CD4-positive, alpha-beta memory T cell (primary cell): ENCODE data around the gene MCM8. TPM values are rescaled to one million over a fixed set of nuclear protein-coding genes. Genes with fewer than 3 reads are reported as not detected.

Source experiments
- CTCF ChIA-PET: fragments of 350-600 bp; sonication (Branson Sonifier 250); formaldehyde crosslinking; loops from one replicate; lab custom pipeline; 2021; ENCODE audit warnings: inconsistent platforms; ENCODE audit not compliant: partially characterized antibody; lab: Charles Lee
- POLR2A ChIA-PET: fragments of 350-600 bp; sonication (Branson Sonifier 250); formaldehyde crosslinking; loops from one replicate; lab custom pipeline; 2021; ENCODE audit not compliant: partially characterized antibody; lab: Charles Lee
- DNase-seq, 5 donors: peaks; one replicate each; pipeline versions ENCODE4 v3.0.0 to v3.0.0-alpha.2; 2020 to 2022; ENCODE audit warnings: mixed read lengths in 1 of 5
- H3K27ac ChIP-seq: one replicate; pipeline ENCODE4 v1.7.0; 2013; ENCODE audit warnings: low read depth, low read length
- H3K27me3 ChIP-seq: 2 replicates; pipeline ENCODE4 v1.7.0; 2013; ENCODE audit warnings: mild to moderate bottlenecking, low read length, moderate library complexity; ENCODE audit not compliant: insufficient read depth
- H3K36me3 ChIP-seq: 2 replicates; pipeline ENCODE4 v1.7.0; 2013; ENCODE audit warnings: mild to moderate bottlenecking, low read length, moderate library complexity; ENCODE audit not compliant: insufficient read depth
- H3K4me1 ChIP-seq: 2 replicates; pipeline ENCODE4 v1.7.0; 2013; ENCODE audit warnings: mild to moderate bottlenecking, low read length, moderate library complexity; ENCODE audit not compliant: insufficient read depth
- H3K4me3 ChIP-seq, 2 donors: one replicate each; pipeline ENCODE4 v1.7.0; 2013; ENCODE audit warnings: low read length in 2 of 2, mild to moderate bottlenecking in 1 of 2
- H3K9me3 ChIP-seq, 2 donors: one replicate each; pipeline ENCODE4 v1.7.0; 2013; ENCODE audit warnings: low read length in 2 of 2, control low read depth in 1 of 2; ENCODE audit not compliant: control insufficient read depth in 1 of 2
- H3K27ac Mint-ChIP-seq, 7 donors: one replicate each; pipeline ENCODE4 v1.8.0; 2020 to 2021; ENCODE audit warnings: mixed read lengths in 7 of 7, mild to moderate bottlenecking in 6 of 7, inconsistent platforms in 3 of 7, moderate library complexity in 3 of 7
- H3K27me3 Mint-ChIP-seq, 2 donors: one replicate each; pipeline ENCODE4 v1.8.0; 2020 to 2021; ENCODE audit warnings: mixed read lengths in 2 of 2
- H3K36me3 Mint-ChIP-seq, 2 donors: one replicate each; pipeline ENCODE4 v1.8.0; 2020 to 2021; ENCODE audit warnings: mixed read lengths in 2 of 2, inconsistent platforms in 1 of 2, mild to moderate bottlenecking in 1 of 2
- H3K4me1 Mint-ChIP-seq, 4 donors: one replicate each; pipeline ENCODE4 v1.8.0; 2020 to 2021; ENCODE audit warnings: mixed read lengths in 4 of 4, mild to moderate bottlenecking in 1 of 4
- H3K4me3 Mint-ChIP-seq, 8 donors: one replicate each; pipeline ENCODE4 v1.8.0; 2020 to 2021; ENCODE audit warnings: mixed read lengths in 8 of 8, mild to moderate bottlenecking in 7 of 8, moderate library complexity in 6 of 8, inconsistent platforms in 3 of 8
- H3K9me3 Mint-ChIP-seq, 8 donors: one replicate each; pipeline ENCODE4 v1.8.0; 2020 to 2021; ENCODE audit warnings: mixed read lengths in 8 of 8, mild to moderate bottlenecking in 5 of 8, inconsistent platforms in 3 of 8, moderate library complexity in 1 of 8
- intact Hi-C: fragments of 100-400 bp; cut with micrococcal nuclease; formaldehyde crosslinking; loops from one replicate; pipeline ENCODE4 v1.15.1; 2023
- polyA plus RNA-seq, 2 donors: library from polyadenylated mRNA; unstranded; fragments of 300-500 nt; fragmentation: Illumina TruSeq; gene quantifications; one replicate each; pipeline ENCODE4 v1.2.3, GENCODE V29; 2021
- total RNA-seq, 2 experiments: library from RNA; stranded (reverse); gene quantifications; one replicate each; pipeline ENCODE4 v1.2.3, GENCODE V29; 2021

Gene MCM8
- total and polyA plus RNA-seq, 4 experiments from 2014 or later = 0.78 to 11.1 (median 10.2) TPM; not detected in 1

DNA sequence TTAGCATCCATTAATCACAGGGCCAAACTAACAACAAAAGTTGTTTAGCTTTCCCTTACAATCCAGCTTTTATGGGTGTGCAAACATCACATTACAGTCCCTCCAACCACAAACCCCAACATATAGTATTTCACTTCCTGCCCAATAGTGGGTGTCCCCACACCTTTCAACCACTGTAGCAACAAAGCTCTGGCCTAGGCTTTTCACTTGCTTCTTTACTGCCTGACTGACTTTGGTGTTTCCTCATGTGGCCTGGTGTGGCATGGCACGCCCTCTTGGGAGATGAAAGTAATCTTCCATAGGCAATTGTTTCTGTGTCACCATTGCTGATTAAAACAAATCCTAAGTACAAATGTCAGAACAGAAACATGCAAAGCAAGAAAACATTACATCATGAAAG, 46.3 kb downstream of the MCM8 start:
- Mint-ChIP-seq H3K4me1 (peaks cover 12 to 34% (median 24%) of the 10 kb centered on the region in 4 donors), H3K4me3 (peak overlapping the region in 7 of 8 donors; percentile 5 to 72 (median 31)), H3K9me3 (no peaks in the 10 kb centered on the region), H3K27me3 (no peaks in the 10 kb centered on the region), H3K36me3 (no peaks in the 10 kb centered on the region), H3K27ac (peak overlapping the region; percentile 10 to 90 (median 72))
- DNase-seq = peak; percentile 63 to 73 (median 67)
- POLR2A ChIA-PET = interaction anchor here (0.6 to 1.2 kb wide), 2 partner anchors 11 to 12 kb away, joined by 3 to 4 read pairs; no protein-coding TSS in a partner anchor
- H3K4me1 ChIP-seq = peaks cover 30% of the 10 kb centered on the region
- no peaks in the 10 kb centered on the region for H3K9me3 ChIP-seq
- intact Hi-C loops = no loop called here
- H3K36me3 ChIP-seq = no peaks in the 10 kb centered on the region
- no peak overlapping the region for H3K27ac ChIP-seq
- CTCF ChIA-PET = interaction anchor here (0.6 to 1.4 kb wide), 5 partner anchors 8 to 429 kb away, joined by 3 to 6 read pairs (median 3); no protein-coding TSS in a partner anchor
- no peak overlapping the region for H3K4me3 ChIP-seq
- H3K27me3 ChIP-seq = no peaks in the 10 kb centered on the region

DNA sequence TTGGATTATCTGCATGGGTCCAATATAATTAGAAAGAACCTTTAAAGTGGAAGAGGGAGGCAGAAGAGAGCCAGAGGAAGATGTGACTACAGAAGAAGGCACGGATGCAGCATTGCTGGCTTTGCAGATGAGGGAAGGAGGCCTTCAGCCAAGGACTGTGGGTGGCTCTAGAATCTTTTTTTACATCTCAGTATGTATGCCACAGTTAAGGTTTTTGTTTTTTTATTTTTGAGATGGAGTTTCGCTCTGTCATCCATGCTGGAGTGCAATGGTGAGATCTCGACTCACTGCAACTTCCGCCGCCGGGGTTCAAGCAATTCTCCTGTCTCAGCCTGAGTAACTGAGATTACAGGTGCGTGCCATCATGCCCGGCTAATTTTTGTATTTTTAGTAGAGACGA, 49.3 kb downstream of the MCM8 start:
- H3K4me3 ChIP-seq = no peak overlapping the region
- Mint-ChIP-seq H3K27me3 (no peaks in the 10 kb centered on the region), H3K27ac (no peak overlapping the region), H3K9me3 (no peaks in the 10 kb centered on the region), H3K4me1 (peaks cover 17 to 41% (median 29%) of the 10 kb centered on the region in 4 donors), H3K4me3 (no peak overlapping the region), H3K36me3 (no peaks in the 10 kb centered on the region)
- POLR2A ChIA-PET = no interaction called here
- H3K36me3 ChIP-seq = no peaks in the 10 kb centered on the region
- intact Hi-C loops = no loop called here
- H3K27ac ChIP-seq = no peak overlapping the region
- H3K4me1 ChIP-seq = peaks cover 35% of the 10 kb centered on the region
- no peaks in the 10 kb centered on the region for H3K9me3 ChIP-seq
- DNase-seq = no peak
- H3K27me3 ChIP-seq = no peaks in the 10 kb centered on the region
- CTCF ChIA-PET = no interaction called here

DNA sequence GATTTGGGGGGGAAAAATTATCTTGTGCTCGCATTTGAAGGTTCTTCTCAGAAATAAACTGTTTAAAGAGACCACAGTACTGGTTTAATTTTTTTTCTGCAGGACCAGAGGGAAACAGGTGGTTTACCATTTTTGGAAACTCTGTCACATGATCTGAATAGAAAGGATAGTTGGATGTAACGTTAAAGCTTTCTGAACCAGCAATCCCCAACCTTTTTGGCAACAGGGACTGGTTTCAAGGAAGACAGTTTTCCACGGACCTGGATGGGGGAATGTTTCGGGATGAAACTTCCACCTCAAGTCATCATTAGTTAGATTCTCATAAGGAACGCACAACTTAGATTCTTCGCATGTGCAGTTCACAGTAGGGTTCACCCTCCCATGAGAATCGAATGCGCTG, 50.4 kb downstream of the MCM8 start:
- H3K27me3 ChIP-seq = no peaks in the 10 kb centered on the region
- H3K27ac ChIP-seq = no peak overlapping the region
- ChIA-PET CTCF (interaction anchor here (0.7 to 2.1 kb wide), 5 partner anchors 14 to 471 kb away, joined by 3 to 6 read pairs (median 3); no protein-coding TSS in a partner anchor), POLR2A (no interaction called here)
- no peak overlapping the region for H3K4me3 ChIP-seq
- no peaks in the 10 kb centered on the region for H3K9me3 ChIP-seq
- H3K4me3 Mint-ChIP-seq = no peak overlapping the region
- H3K9me3 Mint-ChIP-seq = no peaks in the 10 kb centered on the region
- intact Hi-C loops = no loop called here
- H3K4me1 ChIP-seq = peaks cover 38% of the 10 kb centered on the region
- peaks cover 18 to 37% (median 26%) of the 10 kb centered on the region in 4 donors for H3K4me1 Mint-ChIP-seq
- no peak for DNase-seq
- no peak overlapping the region for H3K27ac Mint-ChIP-seq
- no peaks in the 10 kb centered on the region for H3K27me3 Mint-ChIP-seq
- H3K36me3 Mint-ChIP-seq = peaks cover 0 to 2% of the 10 kb centered on the region in 2 donors
- H3K36me3 ChIP-seq = no peaks in the 10 kb centered on the region

DNA sequence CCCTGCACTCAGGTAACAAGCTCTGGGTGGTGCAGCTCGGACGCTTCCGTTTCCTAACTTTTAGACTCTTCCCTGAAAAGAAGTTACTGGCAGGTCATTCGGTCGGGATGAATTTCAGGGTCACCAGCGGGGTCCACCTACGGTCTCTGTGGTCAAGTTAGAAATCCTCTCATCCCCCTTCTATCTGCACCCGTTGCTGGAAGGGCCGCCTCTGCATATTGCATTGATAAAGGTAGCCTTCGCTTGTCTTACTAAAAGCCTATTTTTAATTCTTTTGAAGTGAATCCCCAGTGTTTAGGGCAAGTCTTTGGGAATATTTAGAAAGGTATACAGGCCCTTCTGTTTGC, 56.1 kb downstream of the MCM8 start:
- H3K27me3 ChIP-seq = no peaks in the 10 kb centered on the region
- intact Hi-C loops = no loop called here
- Mint-ChIP-seq H3K27me3 (no peaks in the 10 kb centered on the region), H3K9me3 (no peaks in the 10 kb centered on the region), H3K4me3 (peak overlapping the region; percentile 96 to 99 (median 98)), H3K27ac (peak overlapping the region; percentile 83 to 98 (median 95)), H3K4me1 (peaks cover 24 to 53% (median 28%) of the 10 kb centered on the region in 4 donors), H3K36me3 (peaks cover 13 to 24% of the 10 kb centered on the region in 2 donors)
- peak overlapping the region; percentile 78 for H3K27ac ChIP-seq
- CTCF ChIA-PET = interaction anchor here (1.0 to 1.1 kb wide), 2 partner anchors 10 to 450 kb away, joined by 3 to 4 read pairs; no protein-coding TSS in a partner anchor
- peaks cover 33% of the 10 kb centered on the region for H3K4me1 ChIP-seq
- POLR2A ChIA-PET = interaction anchor here (1.4 kb wide), 1 partner anchor 55 kb away, joined by 5 read pairs; the partner anchor contains the start of genes MCM8 and TRMT6
- peaks cover 14% of the 10 kb centered on the region for H3K36me3 ChIP-seq
- no peaks in the 10 kb centered on the region for H3K9me3 ChIP-seq
- no peak for DNase-seq
- H3K4me3 ChIP-seq = peak overlapping the region; percentile 63 to 77

DNA sequence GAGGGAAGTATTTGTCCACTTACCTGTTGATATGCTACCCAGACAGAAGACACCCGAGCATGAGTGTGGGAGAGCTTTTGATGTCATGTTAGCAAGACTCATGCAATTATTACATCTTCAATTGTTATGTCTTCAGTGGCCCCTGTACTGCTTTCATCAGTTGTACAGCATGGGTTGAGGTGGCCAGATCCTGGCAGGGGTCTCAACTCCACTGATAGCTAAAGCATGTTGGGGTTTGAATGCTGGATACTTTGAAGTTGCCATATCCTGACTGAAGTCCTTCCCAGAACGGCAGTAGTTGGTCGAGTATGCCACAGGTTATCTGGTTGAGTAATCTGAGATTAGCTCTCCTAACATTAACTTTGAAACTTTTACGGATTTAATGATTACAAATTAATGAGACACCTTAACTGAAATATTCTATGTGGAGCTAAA, 56.7 kb downstream of the MCM8 start:
- Histone ChIP-seq H3K4me1 (peaks cover 33% of the 10 kb centered on the region), H3K4me3 (peak overlapping the region; percentile 63 to 77), H3K27ac (peak overlapping the region; percentile 23), H3K36me3 (peaks cover 19% of the 10 kb centered on the region), H3K9me3 (no peaks in the 10 kb centered on the region), H3K27me3 (no peaks in the 10 kb centered on the region)
- H3K9me3 Mint-ChIP-seq = no peaks in the 10 kb centered on the region
- peak overlapping the region in 6 of 7 donors; percentile 28 to 98 (median 94) for H3K27ac Mint-ChIP-seq
- no peak for DNase-seq
- intact Hi-C loops = no loop called here
- H3K4me1 Mint-ChIP-seq = peaks cover 26 to 53% (median 31%) of the 10 kb centered on the region in 4 donors
- CTCF ChIA-PET = interaction anchor here (1.0 to 1.2 kb wide), 3 partner anchors 10 to 450 kb away, joined by 3 to 4 read pairs (median 4); partner anchors contain the start of gene MCM8
- H3K4me3 Mint-ChIP-seq = peak overlapping the region; percentile 96 to 99 (median 98)
- H3K27me3 Mint-ChIP-seq = no peaks in the 10 kb centered on the region
- POLR2A ChIA-PET = interaction anchor here (1.4 kb wide), 1 partner anchor 56 kb away, joined by 5 read pairs; the partner anchor contains the start of genes MCM8 and TRMT6
- H3K36me3 Mint-ChIP-seq = peaks cover 15 to 28% of the 10 kb centered on the region in 2 donors

DNA sequence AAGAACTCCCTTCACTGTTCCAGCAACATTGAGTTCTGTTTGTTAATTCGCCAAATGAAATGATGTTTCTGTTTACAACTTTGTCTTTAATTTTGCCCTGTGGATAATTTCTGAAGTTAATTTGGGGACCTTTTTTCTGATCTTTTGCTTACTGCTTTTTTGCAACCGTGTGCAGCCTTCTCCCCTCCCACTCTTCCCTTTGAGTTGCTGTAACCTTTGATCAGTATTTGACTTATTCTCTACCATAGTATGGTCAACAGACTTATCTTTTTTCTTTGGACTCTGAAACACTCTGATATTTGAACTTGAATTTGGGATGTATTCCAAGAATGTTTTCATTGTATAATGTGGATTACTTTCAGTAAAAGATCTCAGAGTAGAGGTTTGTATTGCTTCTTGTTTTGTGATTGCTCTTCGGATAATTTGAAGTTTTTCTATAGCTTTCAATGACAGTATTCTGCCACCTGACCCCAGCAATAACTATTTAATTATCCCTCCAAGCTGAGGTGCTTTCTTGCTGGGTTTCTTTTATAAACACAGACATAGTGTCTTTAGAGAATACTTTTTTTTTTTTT, 57.2 kb downstream of the MCM8 start:
- H3K4me3 ChIP-seq = peak overlapping the region; percentile 63 to 77
- peaks cover 33% of the 10 kb centered on the region for H3K4me1 ChIP-seq
- peaks cover 24% of the 10 kb centered on the region for H3K36me3 ChIP-seq
- peak overlapping the region in 6 of 7 donors; percentile 28 to 98 (median 87) for H3K27ac Mint-ChIP-seq
- POLR2A ChIA-PET = interaction anchor here (1.0 to 1.4 kb wide), 2 partner anchors 11 to 57 kb away, joined by 3 to 5 read pairs; partner anchors contain the start of genes MCM8 and TRMT6
- peak overlapping the region; percentile 23 for H3K27ac ChIP-seq
- CTCF ChIA-PET = interaction anchor here (1.0 to 1.2 kb wide), 3 partner anchors 9 to 451 kb away, joined by 3 to 4 read pairs (median 4); partner anchors contain the start of gene MCM8
- no peaks in the 10 kb centered on the region for H3K27me3 ChIP-seq
- intact Hi-C loops = no loop called here
- peak overlapping the region; percentile 96 to 99 (median 98) for H3K4me3 Mint-ChIP-seq
- H3K36me3 Mint-ChIP-seq = peaks cover 20 to 33% of the 10 kb centered on the region in 2 donors
- no peaks in the 10 kb centered on the region for H3K9me3 Mint-ChIP-seq
- peaks cover 28 to 56% (median 34%) of the 10 kb centered on the region in 4 donors for H3K4me1 Mint-ChIP-seq
- DNase-seq = no peak
- no peaks in the 10 kb centered on the region for H3K9me3 ChIP-seq
- no peaks in the 10 kb centered on the region for H3K27me3 Mint-ChIP-seq

DNA sequence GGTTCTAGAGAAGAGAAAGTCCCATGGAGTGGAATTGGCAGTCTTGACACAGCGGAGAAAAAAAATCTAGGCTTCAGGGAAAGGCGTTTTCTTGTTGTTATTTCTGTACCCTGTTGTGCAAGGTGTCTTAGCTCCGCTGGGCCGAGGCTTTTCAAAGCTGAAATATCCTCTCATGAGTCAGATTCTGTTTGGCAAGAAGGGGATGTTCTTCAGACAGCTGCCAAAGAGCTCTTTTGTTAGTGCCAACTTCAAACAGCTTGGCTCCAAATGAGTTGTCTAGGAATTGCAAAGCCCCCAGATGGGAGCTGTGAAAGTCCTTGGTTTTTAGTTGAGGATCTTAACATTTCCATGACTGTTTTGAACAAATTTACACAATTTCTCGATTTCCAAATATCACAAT, 57.8 kb downstream of the MCM8 start:
- Mint-ChIP-seq H3K36me3 (peaks cover 23 to 37% of the 10 kb centered on the region in 2 donors), H3K27ac (peak overlapping the region in 3 of 7 donors; percentile 37 to 86 (median 72)), H3K4me3 (peak overlapping the region in 5 of 8 donors; percentile 13 to 99 (median 41)), H3K27me3 (no peaks in the 10 kb centered on the region), H3K4me1 (peaks cover 28 to 57% (median 36%) of the 10 kb centered on the region in 4 donors), H3K9me3 (no peaks in the 10 kb centered on the region)
- POLR2A ChIA-PET = interaction anchor here (1.0 kb wide), 1 partner anchor 12 kb away, joined by 3 read pairs; no protein-coding TSS in a partner anchor
- Histone ChIP-seq H3K27me3 (no peaks in the 10 kb centered on the region), H3K36me3 (peaks cover 26% of the 10 kb centered on the region), H3K27ac (no peak overlapping the region), H3K4me1 (peaks cover 33% of the 10 kb centered on the region), H3K9me3 (no peaks in the 10 kb centered on the region), H3K4me3 (no peak overlapping the region)
- intact Hi-C loops = no loop called here
- no peak for DNase-seq
- CTCF ChIA-PET = no interaction called here
